ENCODE measurements around the gene UBE2QL1.

Gene UBE2QL1

GRCh38 chr5:6448622-6449464, at the start of gene UBE2QL1:
TSS of gene UBE2QL1 (plus strand) at chr5:6448859. CDS start at chr5:6448894, 35 bp downstream.
- peak in 1 of 3 donors; percentile 2 for DNase-seq

GRCh38 chr5:6399980-6400910, 48.4 kb upstream of the UBE2QL1 start:
- no peak for DNase-seq

GRCh38 chr5:6401410-6401809, 47.2 kb upstream of the UBE2QL1 start:
- no peak for DNase-seq

GRCh38 chr5:6402939-6403338, 45.7 kb upstream of the UBE2QL1 start:
- DNase-seq, result no peak

GRCh38 chr5:6403416-6403815, 45.2 kb upstream of the UBE2QL1 start:
- DNase-seq, result no peak

GRCh38 chr5:6404129-6404528, 44.5 kb upstream of the UBE2QL1 start:
- DNase-seq, result peak in 1 of 3 donors; percentile 9

GRCh38 chr5:6405591-6405990, 43.1 kb upstream of the UBE2QL1 start:
- no peak for DNase-seq

- no peak for DNase-seq
These were observed 41.0 kb upstream of the UBE2QL1 start for GRCh38 chr5:6407558-6408259.

GRCh38 chr5:6408260-6408596, 40.4 kb upstream of the UBE2QL1 start:
- DNase-seq, result no peak

- peak in 1 of 3 donors; percentile 2 for DNase-seq
These were observed 39.8 kb upstream of the UBE2QL1 start for GRCh38 chr5:6408627-6409446.

- no peak for DNase-seq
These were observed 38.2 kb upstream of the UBE2QL1 start for GRCh38 chr5:6410421-6410820.

GRCh38 chr5:6411141-6411540, 37.5 kb upstream of the UBE2QL1 start:
- no peak for DNase-seq

GRCh38 chr5:6412811-6413210, 35.8 kb upstream of the UBE2QL1 start:
- no peak for DNase-seq

- DNase-seq, result no peak
These were observed 31.0 kb upstream of the UBE2QL1 start for GRCh38 chr5:6417657-6418056.

GRCh38 chr5:6418679-6419276, 29.9 kb upstream of the UBE2QL1 start:
- DNase-seq, result no peak

- no peak for DNase-seq
These were observed 29.3 kb upstream of the UBE2QL1 start for GRCh38 chr5:6419340-6419852.

GRCh38 chr5:6423327-6424109, 25.1 kb upstream of the UBE2QL1 start:
- no peak for DNase-seq

GRCh38 chr5:6424110-6424659, 24.5 kb upstream of the UBE2QL1 start:
- DNase-seq, result no peak

- no peak for DNase-seq
These were observed 24.0 kb upstream of the UBE2QL1 start for GRCh38 chr5:6424700-6425099.

GRCh38 chr5:6427694-6428093, 21.0 kb upstream of the UBE2QL1 start:
- no peak for DNase-seq

Measured in suppressor macrophage treated with lipopolysaccharide for 1 hour (primary cell).